K562 (cell line): ENCODE measurements around the gene TTC31. TPM values are rescaled to one million over a fixed set of nuclear protein-coding genes. Genes with fewer than 3 reads are reported as not detected.

Experiments used
- ARID3B ChIP-seq: fragments of 250-450 bp; sonication (Bioruptor Pico); IDR thresholded peaks from 2 replicates; pipeline ENCODE4 v1.4.0; 2020; ENCODE audit warnings: borderline replicate concordance
- BCOR ChIP-seq: fragments of 450-650 bp; IDR thresholded peaks from 2 replicates; pipeline ENCODE4 v1.6.1; 2016
- CEBPG ChIP-seq, 3 experiments: fragments of 200-800 bp in 1 of 3; sonication (Bioruptor generic) in 1 of 3; sonication (generic) in 1 of 3; formaldehyde crosslinking in 1 of 3; IDR thresholded peaks in 2 of 3; conservative IDR thresholded peaks in 1 of 3; 2 replicates each; pipeline versions ENCODE4 v1.6.1 to v1.8.0; 2016 to 2022; ENCODE audit warnings: missing compliant biosample characterization in 2 of 3, missing genetic modification characterization in 2 of 3, mild to moderate bottlenecking in 1 of 3, missing genetic modification reagents in 1 of 3
- HDGF ChIP-seq: fragments of 450-650 bp; IDR thresholded peaks from 2 replicates; pipeline ENCODE4 v1.6.1; 2016
- IRF9 ChIP-seq: fragments of 450-650 bp; IDR thresholded peaks from 2 replicates; pipeline ENCODE4 v1.6.1; 2016; ENCODE audit warnings: missing biosample characterization, missing genetic modification characterization
- NEUROD1 ChIP-seq: fragments of 150-350 bp; IDR thresholded peaks from 2 replicates; pipeline ENCODE4 v1.6.1; 2014; ENCODE audit warnings: borderline replicate concordance, low read length, low read depth; ENCODE audit not compliant: partially characterized antibody
- PCBP1 ChIP-seq: fragments of 200-400 bp; formaldehyde crosslinking; IDR thresholded peaks from 2 replicates; pipeline ENCODE4 v1.6.1; 2018; ENCODE audit warnings: mild to moderate bottlenecking, low read depth, low read length; ENCODE audit not compliant: poor library complexity, severe bottlenecking
- PHTF2 ChIP-seq: fragments of 250-450 bp; sonication (Bioruptor Pico); IDR thresholded peaks from 2 replicates; pipeline ENCODE4 v1.5.0; 2021; ENCODE audit warnings: mild to moderate bottlenecking
- POLR2G ChIP-seq: fragments of 200-400 bp; formaldehyde crosslinking; IDR thresholded peaks from 2 replicates; pipeline ENCODE4 v1.6.1; 2017; ENCODE audit warnings: low read depth, mild to moderate bottlenecking, antibody characterized with exemption, low read length, moderate library complexity
- RBFOX2 ChIP-seq: fragments of 200-400 bp; formaldehyde crosslinking; IDR thresholded peaks from 2 replicates; pipeline ENCODE4 v1.6.1; 2017; ENCODE audit warnings: low read depth, mild to moderate bottlenecking, low read length, moderate library complexity
- TAF1 ChIP-seq: IDR thresholded peaks from 2 replicates; pipeline ENCODE4 v1.6.1; 2011; ENCODE audit warnings: mild to moderate bottlenecking, low read length, moderate library complexity; ENCODE audit not compliant: insufficient read depth, control insufficient read depth, severe bottlenecking; ENCODE audit errors: extremely low read depth
- ZKSCAN3 ChIP-seq: fragments of 250-450 bp; sonication (Bioruptor Pico); IDR thresholded peaks from 2 replicates; pipeline ENCODE4 v1.4.0; 2020
- ZMIZ1 ChIP-seq, 2 experiments: fragments of 150-350 bp in 1 of 2; IDR thresholded peaks; 2 replicates each; pipeline ENCODE4 v1.6.1; 2012 to 2016; ENCODE audit warnings: low read depth in 2 of 2, low read length in 2 of 2, mild to moderate bottlenecking in 1 of 2, moderate library complexity in 1 of 2
- ZNF592 ChIP-seq: fragments of 450-650 bp; IDR thresholded peaks from 2 replicates; pipeline ENCODE4 v1.6.1; 2017; ENCODE audit warnings: antibody characterized with exemption, mild to moderate bottlenecking
- ZNF76 ChIP-seq: fragments of 250-450 bp; sonication (Bioruptor Pico); IDR thresholded peaks from 2 replicates; pipeline ENCODE4 v1.4.0; 2020; ENCODE audit warnings: mild to moderate bottlenecking, moderate library complexity, borderline replicate concordance
- polyA plus RNA-seq, 8 experiments: library from polyadenylated mRNA; depleted of rRNA in 4 of 8; stranded (reverse) in 5 of 8; unstranded in 3 of 8; fragments of >200 nt; fragmentation: Nextera tagmentation in 2 of 8; fragmentation: Illumina TruSeq in 1 of 8; extraction: Ambion mirVana in 2 of 8; extraction: Trizol in 1 of 8; gene quantifications; 2 replicates each; pipeline versions ENCODE4 v1.2.1 to v1.2.3, GENCODE V29; 2011 to 2014; ENCODE audit warnings: inconsistent platforms in 1 of 8, missing spikeins in 1 of 8
- total RNA-seq, 7 experiments: library from RNA; depleted of rRNA in 6 of 7; stranded (reverse); fragments of >200 nt in 6 of 7; fragmentation: Illumina TruSeq in 2 of 7; extraction: Trizol in 2 of 7; gene quantifications; 2 replicates each; pipeline versions ENCODE4 v1.2.1 to v1.2.3, GENCODE V29; 2011 to 2021; ENCODE audit warnings: low replicate concordance in 1 of 7

Gene TTC31
- total and polyA plus RNA-seq, 9 of the 15 experiments (the other 6 are each of a cell fraction or from before 2014, with no cell fraction given): 4.7 to 30.5 (median 15.9) TPM

- no peak for TF ChIP-seq ZMIZ1 (IDR thresholded peaks at IDR 0.05; ENCODE audit: low read depth in 2 of 2, low read length in 2 of 2)
- TF ChIP-seq IRF9: no peak
- no peak for TF ChIP-seq HDGF
- TF ChIP-seq PCBP1: peak; percentile 58
- no peak for TF ChIP-seq ARID3B (CRISPR knock-in tag)
- no peak for TF ChIP-seq CEBPG (CRISPR knock-in tag; IDR thresholded peaks at IDR 0.05)
- no peak for TF ChIP-seq CEBPG (tag; conservative IDR thresholded peaks at IDR 0.05 in 1 of 2, IDR thresholded peaks at IDR 0.05 in 1 of 2)
- TF ChIP-seq RBFOX2: peak; percentile 83
- peak; percentile 90 for TF ChIP-seq POLR2G
- 0 out of 2 replicates have a peak, but pooled peaks have one; percentile 7 for TF ChIP-seq BCOR
- no peak for TF ChIP-seq ZKSCAN3 (CRISPR knock-in tag)
- TF ChIP-seq NEUROD1: peak; percentile 54
- peak; percentile 60 for TF ChIP-seq TAF1
- no peak for TF ChIP-seq PHTF2
- 0 out of 2 replicates have a peak, but pooled peaks have one; percentile 68 for TF ChIP-seq ZNF592
- no peak for TF ChIP-seq ZNF76 (CRISPR knock-in tag)
Observed at GRCh38 chr2:74440378-74441169, 42.3 kb upstream of the TTC31 start (continued).
